Measurements from ENCODE around the gene SNX8.

GRCh38 chr7:2257651-2258050, 56.6 kb downstream of the SNX8 start:
- no peak for TF ChIP-seq HDAC6 (IDR thresholded peaks at IDR 0.05; ENCODE audit: low read depth, low read length)
- TF ChIP-seq HBP1 (CRISPR knock-in tag; IDR thresholded peaks at IDR 0.05; ENCODE audit: low read depth) = no peak

Data from HepG2 (cell line).